A549 (cell line): ENCODE results near the gene GTF2H1. TPM values are rescaled to one million over a fixed set of nuclear protein-coding genes. Genes with fewer than 3 reads are reported as not detected.

Experiments used
- ATAC-seq, 2 experiments: fragments of 200-7000 bp in 1 of 2; fragments of >200 bp in 1 of 2; cut with Nextera tagmentation in 1 of 2; cut with Tn5 transposase in 1 of 2; 3 replicates each; pipeline versions ENCODE4 v1.8.0 to v1.9.1; 2018 to 2020; ENCODE audit warnings: mild to moderate bottlenecking in 1 of 2, moderate library complexity in 1 of 2
- CTCF ChIA-PET: fragments of 300-600 bp; sonication (Branson Sonifier 250); formaldehyde crosslinking; extraction: SDS; loops from one replicate; lab custom pipeline; 2021; ENCODE audit warnings: antibody characterized with exemption, inconsistent platforms; lab: Yijun Ruan, JAX
- POLR2A ChIA-PET: fragments of 350-600 bp; formaldehyde crosslinking; extraction: SDS; loops from one replicate; lab custom pipeline; 2021; ENCODE audit warnings: antibody characterized with exemption, inconsistent platforms; lab: Yijun Ruan, JAX
- DNase-seq, 2 experiments: peaks; one replicate each; pipeline versions ENCODE4 v3.0.0 to v3.0.0-alpha.2; 2011 to 2016; ENCODE audit warnings: low read depth in 1 of 2, low spot score in 1 of 2
- FAIRE-seq: peaks from 2 replicates; lab custom pipeline; 2011; peaks lifted over from hg19 to GRCh38; lab: Jason Lieb, UNC
- H3K27ac ChIP-seq, 2 experiments: fragments of >200 bp; sonication (Bioruptor Twin); formaldehyde crosslinking; 3 replicates each; pipeline ENCODE4 v1.5.1; 2016 to 2017
- H3K4me1 ChIP-seq: fragments of >200 bp; sonication (Bioruptor Twin); formaldehyde crosslinking; 3 replicates; pipeline ENCODE4 v1.6.1; 2016
- H3K4me2 ChIP-seq: fragments of >200 bp; sonication (Bioruptor Twin); formaldehyde crosslinking; 3 replicates; pipeline ENCODE4 v1.6.1; 2016
- H3K4me3 ChIP-seq: fragments of >200 bp; sonication (Bioruptor Twin); formaldehyde crosslinking; 3 replicates; pipeline ENCODE4 v1.5.1; 2016
- H3K9me3 ChIP-seq: fragments of >200 bp; sonication (Bioruptor Twin); formaldehyde crosslinking; 3 replicates; pipeline ENCODE4 v1.6.1; 2016
- BHLHE40 ChIP-seq: IDR thresholded peaks from 2 replicates; pipeline ENCODE4 v1.6.1; 2012; ENCODE audit warnings: low read depth, low read length, inconsistent platforms
- CBX2 ChIP-seq: fragments of 200-600 bp; sonication (generic); IDR thresholded peaks from 2 replicates; pipeline ENCODE4 v1.6.1; 2016; ENCODE audit warnings: low read depth, mild to moderate bottlenecking, borderline replicate concordance
- CEBPB ChIP-seq, 2 experiments: fragments of >200 bp in 1 of 2; sonication (Bioruptor Twin) in 1 of 2; formaldehyde crosslinking in 1 of 2; IDR thresholded peaks; 2 replicates each; pipeline ENCODE4 v1.6.1; 2012 to 2016
- CTCF ChIP-seq: fragments of >200 bp; sonication (Bioruptor Twin); formaldehyde crosslinking; IDR thresholded peaks from 3 replicates; pipeline ENCODE4 v1.5.1; 2016
- FOSB ChIP-seq: fragments of 250-450 bp; sonication (Bioruptor Pico); IDR thresholded peaks from 2 replicates; pipeline ENCODE4 v1.5.0; 2020; ENCODE audit warnings: mild to moderate bottlenecking, moderate library complexity
- FOXS1 ChIP-seq: fragments of 250-450 bp; sonication (Bioruptor Pico); IDR thresholded peaks from 2 replicates; pipeline ENCODE4 v1.5.0; 2020; ENCODE audit warnings: mild to moderate bottlenecking, moderate library complexity
- HEYL ChIP-seq: fragments of 250-450 bp; sonication (Bioruptor Pico); IDR thresholded peaks from 2 replicates; pipeline ENCODE4 v1.8.0; 2021; ENCODE audit warnings: mild to moderate bottlenecking, moderate library complexity
- HOXA7 ChIP-seq: fragments of 250-450 bp; sonication (Bioruptor Pico); IDR thresholded peaks from 2 replicates; pipeline ENCODE4 v1.5.0; 2020; ENCODE audit warnings: mild to moderate bottlenecking, moderate library complexity
- HOXB13 ChIP-seq: fragments of 250-450 bp; sonication (Bioruptor Pico); IDR thresholded peaks from 2 replicates; pipeline ENCODE4 v1.5.0; 2020; ENCODE audit warnings: low read depth, mild to moderate bottlenecking, moderate library complexity
- HOXB5 ChIP-seq: fragments of 250-450 bp; sonication (Bioruptor Pico); IDR thresholded peaks from 2 replicates; pipeline ENCODE4 v1.5.0; 2020; ENCODE audit warnings: mild to moderate bottlenecking, moderate library complexity
- JUNB ChIP-seq: fragments of >200 bp; sonication (Bioruptor Twin); formaldehyde crosslinking; IDR thresholded peaks from 2 replicates; pipeline ENCODE4 v1.6.1; 2016
- KDM1A ChIP-seq: fragments of 200-600 bp; sonication (generic); IDR thresholded peaks from 2 replicates; pipeline ENCODE4 v1.6.1; 2016; ENCODE audit warnings: low read depth, mild to moderate bottlenecking
- NFE2L2 ChIP-seq: fragments of 150-350 bp; conservative IDR thresholded peaks from 2 replicates; pipeline ENCODE4 v1.6.1; 2014; ENCODE audit warnings: low read length
- NR3C1 ChIP-seq: fragments of >200 bp; sonication (Bioruptor Twin); formaldehyde crosslinking; IDR thresholded peaks from 3 replicates; pipeline ENCODE4 v1.6.1; 2017
- POLR2AphosphoS2 ChIP-seq: conservative IDR thresholded peaks from 2 replicates; pipeline ENCODE4 v1.6.1; 2012; ENCODE audit warnings: low read length, improper control_type of control experiment, inconsistent platforms
- RARB ChIP-seq: fragments of 250-450 bp; sonication (Bioruptor Pico); IDR thresholded peaks from 2 replicates; pipeline ENCODE4 v1.8.0; 2021; ENCODE audit warnings: mild to moderate bottlenecking, moderate library complexity
- REST ChIP-seq: fragments of 200-600 bp; sonication (generic); IDR thresholded peaks from 2 replicates; pipeline ENCODE4 v1.6.1; 2016; ENCODE audit warnings: antibody characterized with exemption, mild to moderate bottlenecking, moderate library complexity
- RNF2 ChIP-seq: fragments of 200-600 bp; sonication (generic); IDR thresholded peaks from 2 replicates; pipeline ENCODE4 v1.6.1; 2016; ENCODE audit warnings: low read depth, mild to moderate bottlenecking, antibody characterized with exemption, moderate library complexity, borderline replicate concordance
- SMC3 ChIP-seq: fragments of >200 bp; sonication (Bioruptor Twin); formaldehyde crosslinking; IDR thresholded peaks from 3 replicates; pipeline ENCODE4 v1.6.1; 2018; ENCODE audit warnings: inconsistent platforms
- SREBF2 ChIP-seq: fragments of 450-650 bp; IDR thresholded peaks from 2 replicates; pipeline ENCODE4 v1.6.1; 2014; ENCODE audit warnings: mild to moderate bottlenecking, moderate library complexity
- TP53 ChIP-seq: fragments of 250-450 bp; sonication (Bioruptor Pico); IDR thresholded peaks from 2 replicates; pipeline ENCODE4 v1.5.0; 2021; ENCODE audit warnings: mild to moderate bottlenecking, moderate library complexity
- ZC3H11A ChIP-seq: fragments of 450-650 bp; IDR thresholded peaks from 2 replicates; pipeline ENCODE4 v1.6.1; 2014; ENCODE audit warnings: antibody characterized with exemption, mild to moderate bottlenecking
- ZFP36 ChIP-seq: fragments of 450-650 bp; IDR thresholded peaks from 2 replicates; pipeline ENCODE4 v1.6.1; 2014; ENCODE audit warnings: borderline replicate concordance; ENCODE audit not compliant: partially characterized antibody
- WGBS: methylation state at CpG from one replicate; pipeline ENCODE4 v1.1.6; 2017; ENCODE audit errors: missing lambda C conversion rate; 5-methylcytosine and 5-hydroxymethylcytosine counted together
- polyA plus RNA-seq, 4 experiments: library from polyadenylated mRNA; depleted of rRNA in 3 of 4; stranded (reverse); fragments of >200 nt; fragmentation: RNase III in 1 of 4; extraction: RNeasy Plus Mini Kit Qiagen cat#74134 plus additional on column Dnase treatment in 1 of 4; gene quantifications; 2 replicates in 3 of 4; 3 replicates in 1 of 4; pipeline ENCODE4 v1.2.3, GENCODE V29; 2011 to 2017
- TF ChIP-seq, protein P1 (sequence below): IDR thresholded peaks from 2 replicates; pipeline ENCODE4 v1.6.1; 2012

GTF2H1 gene
- polyA plus RNA-seq, 2 of the 4 experiments (the other 2 are of a cell fraction) = 38.8 to 56.0 TPM

- ATAC-seq (no peak), DNase-seq (no peak)
- TF ChIP-seq JUNB (no peak), FOSB (CRISPR knock-in tag) (no peak), TP53 (CRISPR knock-in tag) (no peak), NR3C1 (no peak), BHLHE40 (no peak), ZFP36 (no peak), RARB (CRISPR knock-in tag) (no peak), RNF2 (no peak), POLR2AphosphoS2 (no peak), HOXB5 (CRISPR knock-in tag) (no peak)
- TF ChIP-seq, protein P1, sequence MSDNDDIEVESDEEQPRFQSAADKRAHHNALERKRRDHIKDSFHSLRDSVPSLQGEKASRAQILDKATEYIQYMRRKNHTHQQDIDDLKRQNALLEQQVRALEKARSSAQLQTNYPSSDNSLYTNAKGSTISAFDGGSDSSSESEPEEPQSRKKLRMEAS = no peak
- TF ChIP-seq, all 56 proteins: peak for 0
- no peak for FAIRE-seq
- ChIA-PET CTCF (no interaction called here), POLR2A (interaction anchor here (1.2 kb wide), 1 partner anchor 13 kb away, joined by 5 read pairs; no protein-coding TSS in a partner anchor)
- H3K9me3 ChIP-seq = no peaks in the 10 kb centered on the region
- no peaks in the 10 kb centered on the region for H3K4me1 ChIP-seq
- no peak overlapping the region for H3K4me3 ChIP-seq
- H3K4me2 ChIP-seq = no peak overlapping the region
- 95% methylated on average over 2 of the region's 2 CpGs for WGBS
- no peak overlapping the region for H3K27ac ChIP-seq
Measured at GRCh38 chr11:18371279-18371678, 48.9 kb downstream of the GTF2H1 start.

DNA sequence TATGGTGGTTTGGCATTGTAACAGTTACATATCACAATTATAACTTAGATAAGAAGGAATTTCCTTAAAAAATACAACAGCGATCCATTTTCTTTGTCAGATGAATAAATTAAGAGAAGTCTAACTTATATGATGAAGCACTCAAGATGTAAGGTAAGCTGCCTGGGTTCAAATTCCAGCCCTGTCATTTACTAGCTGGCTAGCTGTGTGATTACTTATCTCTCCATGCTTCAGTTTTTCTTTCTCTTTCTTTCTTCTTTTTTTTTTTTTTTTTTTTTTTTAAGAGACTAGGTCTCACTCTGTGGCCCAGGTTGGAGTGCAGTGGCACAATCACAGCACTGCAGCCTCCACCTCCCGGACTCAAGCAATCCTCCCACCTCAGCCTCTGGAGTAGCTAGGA lies 49.8 kb downstream of the GTF2H1 start:
- H3K4me1 ChIP-seq = no peaks in the 10 kb centered on the region
- no peaks in the 10 kb centered on the region for H3K9me3 ChIP-seq
- WGBS = 72% methylated on average over 2 of the region's 2 CpGs
- FAIRE-seq = no peak
- H3K4me3 ChIP-seq = no peak overlapping the region
- H3K27ac ChIP-seq = no peak overlapping the region
- no peak for DNase-seq
- POLR2A ChIA-PET = no interaction called here
- no peak overlapping the region for H3K4me2 ChIP-seq
- TF ChIP-seq HOXB13 (no peak), KDM1A (no peak), FOSB (CRISPR knock-in tag) (no peak), ZFP36 (no peak), BHLHE40 (no peak), HOXA7 (CRISPR knock-in tag) (no peak), RNF2 (no peak), CBX2 (no peak), FOXS1 (no peak), HEYL (CRISPR knock-in tag) (no peak), ZC3H11A (no peak), REST (no peak), CEBPB (IDR thresholded peaks at IDR 0.05) (no peak), NFE2L2 (no peak), POLR2AphosphoS2 (no peak), CTCF (no peak), SMC3 (no peak), SREBF2 (no peak)
- TF ChIP-seq, protein P1 = no peak
- CTCF ChIA-PET = no interaction called here
- ATAC-seq = no peak
